ENCODE results near the gene CAMK1D.

DNA sequence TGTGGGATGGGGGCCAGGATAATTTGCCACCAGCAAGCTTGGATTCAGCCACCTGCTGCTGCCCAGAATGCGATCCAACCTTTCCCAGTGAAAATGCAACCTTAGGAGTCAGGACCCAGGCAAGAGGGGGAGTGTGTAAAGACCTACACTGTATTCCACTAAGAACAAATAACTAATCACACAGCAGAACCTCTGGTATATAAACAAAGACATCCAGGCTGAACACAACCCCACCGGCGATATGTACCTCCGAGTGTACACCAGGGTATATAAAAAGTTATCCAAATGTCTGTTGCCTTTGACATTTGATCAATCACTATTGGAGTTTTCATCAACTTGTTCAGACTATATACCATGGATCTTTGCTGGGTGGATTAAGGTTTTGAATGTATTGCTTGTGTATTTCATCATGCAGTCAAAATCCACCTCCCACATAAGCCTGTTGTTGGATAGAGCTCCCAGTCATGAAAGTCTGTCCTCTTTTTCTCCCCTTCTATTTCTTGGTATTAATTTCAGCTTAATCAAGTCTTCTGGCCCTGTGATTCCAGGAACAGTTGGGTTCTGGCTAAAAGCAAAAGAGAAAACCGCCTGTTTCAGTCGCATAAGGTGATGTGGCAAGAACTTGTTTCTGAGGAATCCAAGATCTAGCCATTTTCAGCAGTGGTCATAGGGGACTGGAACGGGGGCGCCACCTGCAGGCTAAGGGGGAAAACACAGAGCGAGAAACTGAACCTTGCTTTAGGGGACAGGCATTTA is 361.4 kb downstream of the CAMK1D start:
- TF ChIP-seq, protein P1, sequence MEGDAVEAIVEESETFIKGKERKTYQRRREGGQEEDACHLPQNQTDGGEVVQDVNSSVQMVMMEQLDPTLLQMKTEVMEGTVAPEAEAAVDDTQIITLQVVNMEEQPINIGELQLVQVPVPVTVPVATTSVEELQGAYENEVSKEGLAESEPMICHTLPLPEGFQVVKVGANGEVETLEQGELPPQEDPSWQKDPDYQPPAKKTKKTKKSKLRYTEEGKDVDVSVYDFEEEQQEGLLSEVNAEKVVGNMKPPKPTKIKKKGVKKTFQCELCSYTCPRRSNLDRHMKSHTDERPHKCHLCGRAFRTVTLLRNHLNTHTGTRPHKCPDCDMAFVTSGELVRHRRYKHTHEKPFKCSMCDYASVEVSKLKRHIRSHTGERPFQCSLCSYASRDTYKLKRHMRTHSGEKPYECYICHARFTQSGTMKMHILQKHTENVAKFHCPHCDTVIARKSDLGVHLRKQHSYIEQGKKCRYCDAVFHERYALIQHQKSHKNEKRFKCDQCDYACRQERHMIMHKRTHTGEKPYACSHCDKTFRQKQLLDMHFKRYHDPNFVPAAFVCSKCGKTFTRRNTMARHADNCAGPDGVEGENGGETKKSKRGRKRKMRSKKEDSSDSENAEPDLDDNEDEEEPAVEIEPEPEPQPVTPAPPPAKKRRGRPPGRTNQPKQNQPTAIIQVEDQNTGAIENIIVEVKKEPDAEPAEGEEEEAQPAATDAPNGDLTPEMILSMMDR (IDR thresholded peaks at IDR 0.05), result peak; percentile 75 to 80 (median 79)
- TF ChIP-seq POLR2A (IDR thresholded peaks at IDR 0.05), result no peak

All from breast epithelium (tissue), 3 donors.